SH-SY5Y (cell line): ENCODE data around the gene SRGAP3.

Experiments
- GATA2 ChIP-seq: IDR thresholded peaks from 2 replicates; pipeline ENCODE4 v1.6.1; 2011; ENCODE audit warnings: mild to moderate bottlenecking, low read depth, low read length
- GATA3 ChIP-seq: IDR thresholded peaks from 2 replicates; pipeline ENCODE4 v1.6.1; 2011; ENCODE audit warnings: low read depth, mild to moderate bottlenecking, low read length, moderate library complexity

The SRGAP3 gene

DNA sequence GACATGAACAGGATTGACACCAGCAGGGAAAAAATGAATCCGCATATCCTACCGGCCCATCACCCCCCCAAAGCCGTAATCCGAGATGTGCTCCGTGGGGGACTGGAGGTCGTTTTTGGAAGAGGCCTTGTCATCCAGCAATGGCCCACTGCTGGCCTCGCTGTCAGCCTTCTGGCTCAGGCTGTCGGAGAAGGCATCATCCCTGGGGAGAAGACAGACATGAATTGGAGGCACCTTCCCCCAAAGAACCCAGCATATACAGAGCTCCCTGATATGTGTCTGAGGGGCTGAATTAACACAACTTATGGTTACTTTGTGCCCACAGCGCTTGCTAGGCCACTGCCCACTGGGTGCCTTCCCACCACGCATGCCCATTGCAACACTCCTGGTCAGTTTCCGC is 256.6 kb downstream of the SRGAP3 start:
- TF ChIP-seq GATA2 (no peak), GATA3 (no peak)

DNA sequence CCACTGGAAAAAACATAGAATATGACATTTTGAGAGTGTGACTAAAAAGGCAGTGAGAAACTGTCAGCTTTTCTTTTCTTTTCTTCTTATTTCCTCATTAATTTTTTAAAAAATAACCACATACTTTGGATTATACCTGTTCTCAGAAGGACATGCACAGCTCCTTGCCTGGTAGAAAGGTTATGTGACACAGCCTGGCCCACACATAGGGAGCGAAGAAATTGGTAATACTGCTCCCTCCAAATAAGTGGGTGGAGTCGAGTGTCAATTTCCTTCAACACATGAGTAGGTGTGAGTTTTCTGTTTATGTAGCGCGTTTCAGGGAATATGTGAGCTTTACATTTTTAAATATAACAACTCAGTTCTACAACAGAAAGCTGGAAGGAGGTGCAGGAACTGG is 257.2 kb downstream of the SRGAP3 start:
- TF ChIP-seq GATA3 (no peak), GATA2 (no peak)

DNA sequence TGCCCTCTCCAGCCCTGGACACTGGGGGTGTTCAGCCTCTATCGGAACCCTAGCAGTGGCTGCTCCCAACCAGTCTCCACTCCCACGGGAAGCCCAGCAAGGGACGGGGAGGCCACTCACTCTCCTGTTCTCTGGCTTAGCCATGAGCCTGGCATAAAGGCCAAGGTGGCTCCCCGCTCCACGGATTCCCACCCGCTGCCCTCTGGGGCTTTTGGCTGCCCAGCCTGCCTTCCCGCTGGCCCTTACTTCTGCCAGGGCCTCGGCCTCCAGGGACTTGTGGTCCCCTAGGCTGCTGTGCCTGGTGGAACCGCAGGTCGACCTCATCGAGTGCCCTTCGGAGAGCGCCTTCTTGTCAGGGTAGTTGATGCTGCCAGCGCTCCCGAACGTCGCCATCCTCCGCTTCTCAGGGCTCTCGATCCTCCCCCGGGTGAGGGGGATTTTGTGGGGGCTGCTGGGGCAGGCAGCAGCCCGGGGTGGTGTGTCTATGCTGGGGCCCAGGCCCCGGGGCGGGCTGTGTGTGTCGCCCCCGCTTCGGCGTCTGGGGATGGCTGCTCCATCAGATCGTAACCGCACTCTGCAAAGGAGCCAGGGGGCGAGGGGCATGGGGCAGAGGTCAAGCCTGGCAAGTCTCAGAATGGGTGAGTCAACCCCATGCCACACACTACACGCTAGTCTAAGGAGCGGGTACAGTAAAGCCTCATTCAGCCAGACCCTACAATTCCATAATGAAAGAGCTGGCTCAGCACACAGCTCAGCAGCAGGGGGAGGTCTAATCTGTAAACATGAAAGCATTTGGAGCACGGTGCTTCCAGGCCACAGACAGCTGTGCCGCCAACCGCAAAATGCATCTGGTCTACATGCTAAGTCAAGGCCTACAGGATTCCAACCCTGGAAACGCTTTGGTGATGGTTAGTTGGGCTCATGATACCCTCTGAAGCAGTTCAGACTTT is 258.9 kb downstream of the SRGAP3 start:
- TF ChIP-seq GATA2 (no peak), GATA3 (no peak)

DNA sequence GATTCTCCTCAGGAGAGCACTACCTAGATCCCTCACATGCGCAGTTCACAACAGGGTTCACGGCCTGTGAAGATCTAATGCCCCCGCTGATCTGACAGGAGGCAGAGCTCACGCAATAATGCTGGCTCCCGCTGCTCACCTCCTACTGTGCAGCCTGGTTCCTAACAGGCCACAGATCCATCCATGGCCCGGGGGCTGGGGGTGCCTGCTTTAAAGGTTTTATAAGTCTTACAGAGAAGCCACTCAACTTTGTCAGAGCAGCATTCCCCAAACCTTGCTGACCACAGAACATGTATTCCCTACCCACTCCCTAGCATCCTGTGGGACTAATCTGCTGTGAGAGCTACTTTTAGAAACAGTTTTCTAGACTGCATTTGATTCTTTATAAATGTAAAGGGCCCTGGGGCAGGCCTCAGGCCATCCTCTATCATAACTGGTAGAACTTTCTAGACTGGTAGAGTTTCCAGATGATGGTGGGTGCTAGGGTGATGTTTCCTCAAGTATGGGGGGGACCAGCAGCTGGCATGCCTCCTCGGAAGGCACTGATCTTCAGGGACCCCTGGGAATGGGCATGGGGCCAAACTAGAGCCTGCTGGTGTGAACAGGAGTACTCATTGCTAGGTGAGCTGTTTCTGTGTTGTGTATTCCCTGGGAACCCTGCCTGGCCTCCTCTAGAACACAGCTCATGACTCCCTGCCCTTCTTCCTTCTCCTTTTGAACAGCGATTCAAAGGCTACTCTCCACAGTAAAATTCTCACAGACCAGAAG is 260.5 kb downstream of the SRGAP3 start:
- TF ChIP-seq GATA2 (no peak), GATA3 (no peak)

DNA sequence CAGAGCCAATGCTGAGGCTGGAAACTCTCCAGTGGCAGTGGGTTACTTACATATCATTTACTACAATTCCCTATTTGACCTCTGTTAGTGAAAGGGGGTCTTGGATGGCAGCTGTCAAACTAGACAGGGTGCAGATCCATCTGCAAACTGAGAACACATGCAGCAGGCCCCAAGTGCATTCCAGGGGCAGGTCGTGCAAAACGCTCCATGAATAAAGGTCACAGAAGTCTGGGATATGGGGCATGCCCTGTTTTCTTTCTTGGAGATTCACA is 261.1 kb downstream of the SRGAP3 start:
- no peak for TF ChIP-seq GATA2
- TF ChIP-seq GATA3, result no peak

DNA sequence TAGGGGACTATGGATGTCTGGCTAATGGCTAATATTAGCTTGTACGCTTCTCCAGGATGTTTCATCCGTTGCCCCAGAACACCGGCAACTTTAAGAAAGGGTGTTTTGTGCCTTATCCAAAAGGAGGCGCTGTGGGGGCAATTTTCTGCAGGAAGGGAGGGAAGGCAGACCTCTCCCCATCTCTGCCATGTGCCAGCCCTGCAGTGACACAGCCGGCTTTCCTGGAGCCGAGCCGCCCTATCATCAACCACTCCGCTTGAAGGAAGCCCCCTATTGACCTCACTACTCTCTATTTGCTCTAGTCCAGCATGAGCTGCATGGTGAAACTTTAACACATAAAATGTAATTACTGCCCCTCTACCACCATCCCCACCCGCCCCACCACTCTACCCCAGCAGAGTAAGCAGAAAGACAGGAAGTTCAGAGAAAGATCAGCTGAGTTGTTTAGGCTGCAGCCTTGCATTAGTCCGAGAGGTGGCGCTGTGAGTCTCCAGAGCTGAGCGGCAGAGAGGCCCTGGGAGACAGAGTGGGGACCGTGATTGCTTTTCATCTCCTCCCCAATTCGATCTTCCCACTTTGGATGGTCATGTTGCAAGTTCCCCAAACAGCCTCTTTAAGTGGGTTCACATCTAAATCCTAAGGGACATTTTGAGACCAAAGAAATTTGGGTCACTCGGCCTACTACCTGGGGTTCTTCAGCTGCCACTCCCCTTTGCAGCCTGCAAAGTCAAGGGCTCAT is 261.6 kb downstream of the SRGAP3 start:
- TF ChIP-seq GATA3 (no peak), GATA2 (no peak)

DNA sequence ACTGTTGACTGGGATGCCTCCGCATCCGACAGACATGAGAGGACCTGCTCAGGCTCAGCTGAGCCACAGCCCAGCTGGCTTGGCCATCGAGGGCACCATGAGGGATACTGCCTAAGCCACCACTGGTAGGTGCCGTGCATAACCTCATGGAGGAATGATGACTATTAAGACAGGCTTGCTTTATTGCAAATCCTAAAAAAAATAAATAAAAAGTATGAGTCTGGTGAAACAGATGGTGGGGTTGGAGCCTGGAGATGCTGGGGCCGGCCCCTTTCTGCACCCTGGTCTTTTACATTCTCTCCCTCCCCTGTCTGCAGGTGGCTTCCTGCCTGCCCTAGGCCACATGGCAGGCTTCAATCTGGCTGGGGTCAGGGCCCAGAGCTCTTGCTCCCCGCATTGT is 262.2 kb downstream of the SRGAP3 start:
- no peak for TF ChIP-seq GATA3
- no peak for TF ChIP-seq GATA2

DNA sequence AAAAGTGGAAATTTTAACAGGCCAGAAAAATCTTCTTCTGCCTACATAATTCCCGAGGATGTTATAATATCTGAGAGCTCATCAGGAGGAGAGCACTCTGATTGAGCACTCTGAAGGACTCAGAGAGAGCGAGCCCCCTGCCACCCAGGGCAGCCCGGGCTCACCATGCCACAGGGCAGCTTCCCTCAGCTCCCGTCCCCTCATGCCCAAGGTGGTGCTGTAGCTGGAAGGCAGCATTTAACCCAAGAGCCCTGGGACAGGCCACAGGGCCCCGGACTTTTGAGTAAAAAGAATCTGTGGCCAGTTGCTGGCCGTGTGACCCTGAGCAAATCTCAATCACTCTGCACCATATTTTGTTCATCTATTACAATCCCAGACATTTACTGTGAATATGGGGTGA is 262.7 kb downstream of the SRGAP3 start:
- TF ChIP-seq GATA3, result no peak

DNA sequence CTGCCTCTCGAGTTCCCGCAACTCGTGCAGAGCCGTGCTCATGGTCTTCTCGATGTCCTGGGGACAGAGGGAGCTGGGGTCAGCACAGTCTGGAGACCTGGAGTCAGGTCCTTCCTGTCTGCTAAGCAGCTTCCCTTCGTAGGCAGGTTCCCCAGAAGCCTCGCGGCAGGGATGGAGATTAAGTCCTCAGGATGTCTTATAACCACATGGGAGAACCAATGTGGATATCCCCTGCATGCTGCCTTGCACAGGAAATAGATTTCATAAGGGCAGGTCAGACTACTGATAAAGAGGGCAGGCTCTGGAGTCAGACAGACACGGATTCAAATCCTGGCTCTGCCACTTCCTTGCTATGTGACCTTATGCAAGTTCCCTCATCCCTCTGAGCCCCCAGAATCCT is 263.6 kb downstream of the SRGAP3 start:
- TF ChIP-seq GATA2 (no peak), GATA3 (no peak)

DNA sequence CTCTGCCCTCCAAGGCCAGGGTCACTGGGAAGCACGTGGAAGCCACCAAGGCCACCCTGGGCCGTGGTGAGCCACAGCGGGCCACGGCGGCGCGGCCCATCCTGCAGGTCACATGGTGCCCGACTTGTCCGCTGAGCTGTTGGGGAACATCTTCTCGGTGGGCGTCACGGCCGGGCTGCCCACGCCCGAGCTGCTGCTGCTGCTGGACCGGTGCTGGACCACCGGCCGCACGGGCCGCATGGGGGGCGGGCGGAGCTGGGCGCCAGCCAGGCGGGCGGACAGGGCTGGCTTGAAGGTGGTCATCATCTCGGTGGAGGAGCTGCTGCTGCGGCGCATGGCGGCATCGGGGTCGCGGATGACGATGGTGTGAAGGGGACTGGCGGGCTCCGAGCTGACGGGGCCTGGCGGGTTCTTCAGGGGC is 264.0 kb downstream of the SRGAP3 start:
- no peak for TF ChIP-seq GATA3
- no peak for TF ChIP-seq GATA2

DNA sequence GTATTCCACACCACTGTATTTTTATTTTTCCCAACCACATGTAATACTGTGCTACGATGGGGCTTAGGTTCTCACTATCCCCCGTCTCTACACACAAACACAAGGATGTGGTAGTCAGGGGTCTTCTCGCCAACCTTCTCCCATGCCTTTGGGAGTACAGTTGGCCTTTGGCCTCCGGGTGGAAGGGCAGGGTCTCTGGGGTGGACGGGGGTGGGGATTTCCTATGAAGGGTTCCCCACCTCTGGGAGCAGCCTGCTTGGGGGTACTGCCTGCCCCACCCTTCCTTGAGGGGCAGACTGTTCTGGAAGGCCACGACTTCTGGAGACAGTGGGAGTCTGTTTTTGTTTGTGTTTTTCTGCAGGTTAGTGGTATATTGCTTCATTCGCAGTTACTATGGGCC is 264.9 kb downstream of the SRGAP3 start:
- no peak for TF ChIP-seq GATA2
- TF ChIP-seq GATA3, result no peak

DNA sequence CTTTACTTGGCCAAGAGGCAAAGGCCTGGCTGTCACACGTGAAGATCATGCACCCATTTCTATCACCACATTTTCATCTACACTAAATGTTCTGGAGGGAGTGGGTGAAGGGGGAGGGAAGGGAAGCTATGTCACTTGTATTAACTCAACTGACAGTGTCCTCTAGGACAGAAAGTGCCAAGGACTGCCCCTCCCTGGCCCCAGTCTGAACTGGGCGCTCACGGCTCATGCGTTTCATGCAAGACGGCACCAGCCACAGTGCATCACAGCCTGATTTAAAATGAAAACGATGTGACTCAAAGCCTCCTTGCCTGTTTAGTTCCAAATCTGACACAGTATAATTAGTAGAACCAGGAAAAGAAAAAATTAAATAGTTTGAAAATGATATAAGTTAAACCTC is 265.4 kb downstream of the SRGAP3 start:
- TF ChIP-seq GATA2, result no peak
- no peak for TF ChIP-seq GATA3

DNA sequence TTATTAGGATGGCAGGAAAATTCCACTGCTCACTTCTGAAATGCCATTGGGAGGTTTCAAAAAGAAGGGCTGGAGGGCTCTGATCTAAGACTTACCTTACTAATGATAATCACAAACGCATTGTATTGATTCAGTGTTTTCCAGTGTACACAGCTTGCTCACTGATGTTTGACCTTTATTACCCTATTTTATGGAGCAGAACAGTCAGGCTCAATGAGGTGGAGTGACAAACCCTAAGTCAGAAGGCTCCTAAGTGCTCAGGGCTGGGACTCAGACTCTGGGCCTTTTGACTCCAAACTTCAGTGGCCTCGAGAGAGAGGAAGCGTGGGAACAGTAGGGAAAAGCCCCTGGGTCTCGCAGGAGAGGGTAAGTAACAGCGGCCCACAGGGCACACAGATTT is 265.9 kb downstream of the SRGAP3 start:
- TF ChIP-seq GATA2 (no peak), GATA3 (no peak)

DNA sequence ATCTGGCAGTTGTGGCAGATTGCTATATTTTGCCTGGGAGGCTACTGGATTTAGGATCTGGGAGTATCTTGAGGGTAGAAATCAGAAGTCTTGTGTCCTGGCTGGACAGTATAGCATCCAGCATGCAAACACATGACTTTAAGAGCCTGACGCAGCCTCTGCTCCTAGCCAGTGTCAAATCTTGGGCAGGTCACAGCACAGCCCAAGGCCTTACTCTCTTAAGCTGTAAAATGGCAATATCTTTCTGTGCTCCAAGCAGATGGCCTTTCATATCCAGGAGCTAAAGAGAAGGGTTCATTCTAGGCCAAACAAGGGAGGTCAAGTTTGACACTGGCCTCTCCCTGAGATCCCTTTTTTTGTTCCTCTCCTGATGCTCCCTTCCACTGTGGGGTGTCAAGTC is 266.4 kb downstream of the SRGAP3 start:
- TF ChIP-seq GATA3 (no peak), GATA2 (no peak)

DNA sequence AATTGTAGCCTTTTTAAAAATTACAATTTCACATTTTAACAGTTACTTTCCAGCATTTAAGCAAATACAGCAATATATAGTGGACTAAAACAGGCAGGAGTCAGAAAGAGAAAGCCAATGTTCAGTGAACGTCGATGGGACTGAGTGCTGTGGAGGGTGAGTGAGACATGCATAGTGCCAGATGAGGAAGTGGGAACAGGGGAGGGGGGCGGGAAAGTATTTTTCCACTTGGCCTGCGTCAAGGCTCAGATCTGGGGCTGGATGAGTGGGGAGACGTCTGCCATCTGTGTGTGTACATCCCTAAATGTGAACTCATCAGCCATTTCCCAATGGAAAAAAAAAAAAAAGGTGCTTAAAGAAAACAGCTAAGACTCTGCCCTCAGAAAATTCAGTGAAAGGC is 266.9 kb downstream of the SRGAP3 start:
- no peak for TF ChIP-seq GATA3
- TF ChIP-seq GATA2, result no peak

DNA sequence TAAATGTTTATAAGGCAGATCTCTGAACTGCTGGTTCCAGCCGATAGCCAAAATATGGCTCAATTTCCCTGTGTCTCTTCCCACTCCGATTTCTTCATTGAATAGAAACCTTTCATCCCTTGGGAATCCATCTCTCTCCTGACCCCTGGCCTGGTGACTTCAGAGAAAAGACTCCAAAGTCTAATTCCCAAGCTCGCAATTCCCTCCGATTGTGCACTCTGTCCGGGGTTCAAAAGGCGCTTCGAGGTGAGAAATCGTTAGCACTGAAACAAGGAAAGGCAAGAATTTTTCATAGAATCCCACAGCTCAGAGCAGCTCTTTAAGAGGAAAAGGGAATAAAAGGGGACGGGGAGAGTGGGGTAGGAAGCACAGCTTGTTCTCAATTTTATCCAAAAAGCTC is 267.7 kb downstream of the SRGAP3 start:
- no peak for TF ChIP-seq GATA3
- TF ChIP-seq GATA2, result no peak
